ENCODE measurements around the gene PPP1R3G. TPM values are rescaled to one million over a fixed set of nuclear protein-coding genes. Genes with fewer than 3 reads are reported as not detected.

PPP1R3G gene
- total and polyA plus RNA-seq, 2 of the 4 experiments (the other 2 are of a cell fraction): 0.10 to 0.18 TPM

DNA sequence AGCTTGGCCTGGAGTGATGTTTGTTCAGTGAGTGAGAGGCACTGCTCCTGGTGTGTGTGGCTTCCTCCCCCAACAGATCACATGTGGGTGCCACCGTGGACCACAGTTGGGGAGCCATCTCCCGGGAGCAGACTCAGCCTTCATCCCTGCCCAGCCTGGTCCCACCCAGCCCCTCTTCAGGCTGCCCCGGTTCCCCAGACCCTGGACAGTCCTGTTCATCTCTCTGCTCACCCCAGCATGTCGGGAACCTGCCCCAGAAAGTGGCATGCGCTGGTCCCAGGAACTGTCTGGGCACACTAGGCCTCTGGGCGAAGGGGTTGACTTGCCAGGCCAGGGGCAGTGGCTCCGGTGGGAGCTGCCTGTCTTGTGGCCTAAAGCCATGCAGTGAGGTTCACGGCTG is 21.5 kb upstream of the PPP1R3G start:
- no peak overlapping the region for H2BK20ac ChIP-seq (ENCODE audit: low read depth, low read length)
- H3K4me1 ChIP-seq (ENCODE audit: control insufficient read depth, insufficient read depth, low read length): no peaks in the 10 kb centered on the region
- dilution Hi-C loops (cut with HindIII; ENCODE audit: low sequenced_read_pairs, unreplicated experiment) (no loop called here), intact Hi-C loops (cut with micrococcal nuclease) (no loop called here), in situ Hi-C loops (cut with MboI; ENCODE audit: low sequenced_read_pairs) (no loop called here)
- no peak overlapping the region for H3K4me3 ChIP-seq (ENCODE audit: insufficient read depth, low read depth, low read length)
- no peak overlapping the region for H4K8ac ChIP-seq (ENCODE audit: low read depth in 2 of 2, low read length in 2 of 2)
- CTCF ChIA-PET: no interaction called here
- H3K36me3 ChIP-seq (ENCODE audit: control insufficient read depth, insufficient read depth, low read length): no peaks in the 10 kb centered on the region
- no peak overlapping the region for H2BK15ac ChIP-seq (ENCODE audit: low read depth, low read length)
- POLR2A ChIA-PET (ENCODE audit: unreplicated experiment): no interaction called here
- H3K9me3 ChIP-seq (ENCODE audit: control insufficient read depth, insufficient read depth, low read length): peaks cover 4% of the 10 kb centered on the region
- no TSS peak for BruUV-seq (replicated peaks)
- H3K27me3 ChIP-seq (ENCODE audit: control insufficient read depth, insufficient read depth, low read length): no peaks in the 10 kb centered on the region; the same call in none of the 2 replicates
- H3K9ac ChIP-seq (ENCODE audit: low read depth, low read length): no peak overlapping the region
- H3K18ac ChIP-seq (ENCODE audit: low read depth, low read length): no peak overlapping the region
- no peak overlapping the region for H2BK5ac ChIP-seq (ENCODE audit: low read depth, low read length, poor library complexity, severe bottlenecking)
- no peak overlapping the region for H2AK9ac ChIP-seq (replicated peaks; ENCODE audit: low read depth, low read length, poor library complexity)
- H3K4me2 ChIP-seq (ENCODE audit: low read depth, low read length): no peak overlapping the region
- H4K20me1 ChIP-seq (ENCODE audit: insufficient read depth, low read length): no peaks in the 10 kb centered on the region
- TF ChIP-seq NFE2L2 (IDR thresholded peaks at IDR 0.05; ENCODE audit: low read depth, low read length) (no peak), RAD21 (IDR thresholded peaks at IDR 0.05; ENCODE audit: low read length) (no peak), RFX5 (IDR thresholded peaks at IDR 0.05; ENCODE audit: low read depth, low read length) (no peak), MAZ (IDR thresholded peaks at IDR 0.05; ENCODE audit: borderline replicate concordance, low read depth, low read length) (no peak), SMC3 (IDR thresholded peaks at IDR 0.05; ENCODE audit: low read depth, low read length) (no peak), CEBPB (IDR thresholded peaks at IDR 0.05; ENCODE audit: low read depth, low read length) (no peak), BHLHE40 (IDR thresholded peaks at IDR 0.05; ENCODE audit: low read depth, low read length) (no peak), FOS (IDR thresholded peaks at IDR 0.05; ENCODE audit: low read depth, low read length) (no peak), POLR2A (IDR thresholded peaks at IDR 0.05; ENCODE audit: low read depth, low read length) (no peak), MAFK (IDR thresholded peaks at IDR 0.05; ENCODE audit: low read depth, low read length) (no peak), MXI1 (IDR thresholded peaks at IDR 0.05; ENCODE audit: borderline replicate concordance, low read depth, low read length) (no peak)
- TF ChIP-seq, protein P1, sequence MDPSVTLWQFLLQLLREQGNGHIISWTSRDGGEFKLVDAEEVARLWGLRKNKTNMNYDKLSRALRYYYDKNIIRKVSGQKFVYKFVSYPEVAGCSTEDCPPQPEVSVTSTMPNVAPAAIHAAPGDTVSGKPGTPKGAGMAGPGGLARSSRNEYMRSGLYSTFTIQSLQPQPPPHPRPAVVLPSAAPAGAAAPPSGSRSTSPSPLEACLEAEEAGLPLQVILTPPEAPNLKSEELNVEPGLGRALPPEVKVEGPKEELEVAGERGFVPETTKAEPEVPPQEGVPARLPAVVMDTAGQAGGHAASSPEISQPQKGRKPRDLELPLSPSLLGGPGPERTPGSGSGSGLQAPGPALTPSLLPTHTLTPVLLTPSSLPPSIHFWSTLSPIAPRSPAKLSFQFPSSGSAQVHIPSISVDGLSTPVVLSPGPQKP (IDR thresholded peaks at IDR 0.05; ENCODE audit: borderline replicate concordance, low read depth, low read length): no peak
- TF ChIP-seq, protein P2, sequence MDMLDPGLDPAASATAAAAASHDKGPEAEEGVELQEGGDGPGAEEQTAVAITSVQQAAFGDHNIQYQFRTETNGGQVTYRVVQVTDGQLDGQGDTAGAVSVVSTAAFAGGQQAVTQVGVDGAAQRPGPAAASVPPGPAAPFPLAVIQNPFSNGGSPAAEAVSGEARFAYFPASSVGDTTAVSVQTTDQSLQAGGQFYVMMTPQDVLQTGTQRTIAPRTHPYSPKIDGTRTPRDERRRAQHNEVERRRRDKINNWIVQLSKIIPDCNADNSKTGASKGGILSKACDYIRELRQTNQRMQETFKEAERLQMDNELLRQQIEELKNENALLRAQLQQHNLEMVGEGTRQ (IDR thresholded peaks at IDR 0.05; ENCODE audit: low read depth, low read length): no peak
- TF ChIP-seq, protein P3, sequence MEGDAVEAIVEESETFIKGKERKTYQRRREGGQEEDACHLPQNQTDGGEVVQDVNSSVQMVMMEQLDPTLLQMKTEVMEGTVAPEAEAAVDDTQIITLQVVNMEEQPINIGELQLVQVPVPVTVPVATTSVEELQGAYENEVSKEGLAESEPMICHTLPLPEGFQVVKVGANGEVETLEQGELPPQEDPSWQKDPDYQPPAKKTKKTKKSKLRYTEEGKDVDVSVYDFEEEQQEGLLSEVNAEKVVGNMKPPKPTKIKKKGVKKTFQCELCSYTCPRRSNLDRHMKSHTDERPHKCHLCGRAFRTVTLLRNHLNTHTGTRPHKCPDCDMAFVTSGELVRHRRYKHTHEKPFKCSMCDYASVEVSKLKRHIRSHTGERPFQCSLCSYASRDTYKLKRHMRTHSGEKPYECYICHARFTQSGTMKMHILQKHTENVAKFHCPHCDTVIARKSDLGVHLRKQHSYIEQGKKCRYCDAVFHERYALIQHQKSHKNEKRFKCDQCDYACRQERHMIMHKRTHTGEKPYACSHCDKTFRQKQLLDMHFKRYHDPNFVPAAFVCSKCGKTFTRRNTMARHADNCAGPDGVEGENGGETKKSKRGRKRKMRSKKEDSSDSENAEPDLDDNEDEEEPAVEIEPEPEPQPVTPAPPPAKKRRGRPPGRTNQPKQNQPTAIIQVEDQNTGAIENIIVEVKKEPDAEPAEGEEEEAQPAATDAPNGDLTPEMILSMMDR (conservative IDR thresholded peaks at IDR 0.05; ENCODE audit: low read depth, low read length): no peak
- no peak overlapping the region for H3K14ac ChIP-seq (replicated peaks; ENCODE audit: low read depth, low read length)
- H2AFZ ChIP-seq (replicated peaks; ENCODE audit: low read length, poor library complexity): no peak overlapping the region
- no peak overlapping the region for H3K23ac ChIP-seq (ENCODE audit: low read depth, low read length)
- H3K4ac ChIP-seq (ENCODE audit: low read depth, low read length): no peak overlapping the region
- DNase-seq (no peak), ATAC-seq (ENCODE audit: low read depth) (no peak)
- H3K9me1 ChIP-seq (ENCODE audit: insufficient read depth, low read length): no peaks in the 10 kb centered on the region
- no peak overlapping the region for H2BK120ac ChIP-seq (ENCODE audit: low read depth, low read length)
- H4K5ac ChIP-seq (ENCODE audit: low read depth, low read length): no peak overlapping the region
- H4K91ac ChIP-seq (ENCODE audit: insufficient read depth, low read depth, low read length): no peak overlapping the region
- no peak overlapping the region for H2AK5ac ChIP-seq (ENCODE audit: low read depth, low read length)
- no peak overlapping the region for H3K56ac ChIP-seq (ENCODE audit: extremely low read depth, insufficient read depth, low read length)
- H3K79me1 ChIP-seq (ENCODE audit: low read depth in 1 of 2, low read length in 2 of 2): no peaks in the 10 kb centered on the region
- 79% methylated on average over 5 of the region's 8 CpGs; no CpG with 5 or more reads in 1 of the 2 experiments for WGBS, 2 experiments (ENCODE audit: extremely low coverage in 2 of 2, insufficient read length in 1 of 2)
- H3K27ac ChIP-seq (ENCODE audit: insufficient read depth, low read length): no peak overlapping the region

Measured in IMR-90 (cell line).